ENCODE results near the gene HSBP1. TPM values are rescaled to one million over a fixed set of nuclear protein-coding genes. Genes with fewer than 3 reads are reported as not detected.

The HSBP1 gene
- total and polyA plus RNA-seq, 2 of the 13 experiments (the other 11 are each of a cell fraction or from before 2014, with no cell fraction given): 249 to 292 TPM

- Histone ChIP-seq H3K9ac (ENCODE audit: insufficient read depth, low read depth, low read length) (no peak overlapping the region), H3K9me3 (ENCODE audit: low read length) (no peaks in the 10 kb centered on the region), H3K79me2 (ENCODE audit: insufficient read depth, low read length) (no peaks in the 10 kb centered on the region), H3K27ac (ENCODE audit: extremely low read length, insufficient read depth, low read length) (no peak overlapping the region), H3K36me3 (replicated peaks in 1 of 2; ENCODE audit: control insufficient read depth in 1 of 2, insufficient read depth in 2 of 2, low read length in 2 of 2) (no peaks in the 10 kb centered on the region), H2AFZ (ENCODE audit: low read length) (no peak overlapping the region), H3K27me3 (ENCODE audit: control insufficient read depth in 1 of 2, insufficient read depth in 2 of 2, low read length in 2 of 2) (peaks cover 6 to 48% of the 10 kb centered on the region in 2 experiments; a peak in 4 of 5 replicates), H3K4me2 (ENCODE audit: low read depth, low read length) (no peak overlapping the region), H4K20me1 (ENCODE audit: insufficient read depth, low read length) (no peaks in the 10 kb centered on the region; the same call in 1 of the 2 replicates), H3K4me3 (replicated peaks in 1 of 3; ENCODE audit: insufficient read depth in 1 of 3, low read depth in 2 of 3, low read length in 3 of 3) (no peak overlapping the region), H3K4me1 (ENCODE audit: insufficient read depth, low read length) (peaks cover 18% of the 10 kb centered on the region)
- intact Hi-C loops (cut with micrococcal nuclease; ENCODE audit: unreplicated experiment) (no loop called here), in situ Hi-C loops (cut with HindIII; ENCODE audit: extremely low pct_ligation_motif_present, low pct_unique_long_range_greater_than_20kb) (no loop called here)
- 23% methylated on average over 5 of the region's 5 CpGs for WGBS (ENCODE audit: low lambda C conversion rate)
- no peak for DNase-seq (ENCODE audit: low spot score)
- FAIRE-seq: no peak
- CTCF ChIA-PET (ENCODE audit: low intra/inter-chr PET ratio, low total read pairs): no interaction called here
- no TSS peak for BruUV-seq (replicated peaks)
- no peak for ATAC-seq
- POLR2A ChIA-PET: no interaction called here
- no peak for TF ChIP-seq HNRNPUL1 (IDR thresholded peaks at IDR 0.05; ENCODE audit: low read depth, low read length)
- TF ChIP-seq ADNP (CRISPR knock-in tag; IDR thresholded peaks at IDR 0.05): no peak
- TF ChIP-seq RFX3 (CRISPR knock-in tag; IDR thresholded peaks at IDR 0.05): no peak
- TF ChIP-seq KDM4B (CRISPR knock-in tag; IDR thresholded peaks at IDR 0.05): no peak
- TF ChIP-seq LCORL (IDR thresholded peaks at IDR 0.05): no peak
- no peak for TF ChIP-seq LCORL (CRISPR knock-in tag; IDR thresholded peaks at IDR 0.05)
- no peak for TF ChIP-seq NR1H2 (CRISPR knock-in tag; IDR thresholded peaks at IDR 0.05; ENCODE audit: borderline replicate concordance, low read depth)
- TF ChIP-seq, protein P1, sequence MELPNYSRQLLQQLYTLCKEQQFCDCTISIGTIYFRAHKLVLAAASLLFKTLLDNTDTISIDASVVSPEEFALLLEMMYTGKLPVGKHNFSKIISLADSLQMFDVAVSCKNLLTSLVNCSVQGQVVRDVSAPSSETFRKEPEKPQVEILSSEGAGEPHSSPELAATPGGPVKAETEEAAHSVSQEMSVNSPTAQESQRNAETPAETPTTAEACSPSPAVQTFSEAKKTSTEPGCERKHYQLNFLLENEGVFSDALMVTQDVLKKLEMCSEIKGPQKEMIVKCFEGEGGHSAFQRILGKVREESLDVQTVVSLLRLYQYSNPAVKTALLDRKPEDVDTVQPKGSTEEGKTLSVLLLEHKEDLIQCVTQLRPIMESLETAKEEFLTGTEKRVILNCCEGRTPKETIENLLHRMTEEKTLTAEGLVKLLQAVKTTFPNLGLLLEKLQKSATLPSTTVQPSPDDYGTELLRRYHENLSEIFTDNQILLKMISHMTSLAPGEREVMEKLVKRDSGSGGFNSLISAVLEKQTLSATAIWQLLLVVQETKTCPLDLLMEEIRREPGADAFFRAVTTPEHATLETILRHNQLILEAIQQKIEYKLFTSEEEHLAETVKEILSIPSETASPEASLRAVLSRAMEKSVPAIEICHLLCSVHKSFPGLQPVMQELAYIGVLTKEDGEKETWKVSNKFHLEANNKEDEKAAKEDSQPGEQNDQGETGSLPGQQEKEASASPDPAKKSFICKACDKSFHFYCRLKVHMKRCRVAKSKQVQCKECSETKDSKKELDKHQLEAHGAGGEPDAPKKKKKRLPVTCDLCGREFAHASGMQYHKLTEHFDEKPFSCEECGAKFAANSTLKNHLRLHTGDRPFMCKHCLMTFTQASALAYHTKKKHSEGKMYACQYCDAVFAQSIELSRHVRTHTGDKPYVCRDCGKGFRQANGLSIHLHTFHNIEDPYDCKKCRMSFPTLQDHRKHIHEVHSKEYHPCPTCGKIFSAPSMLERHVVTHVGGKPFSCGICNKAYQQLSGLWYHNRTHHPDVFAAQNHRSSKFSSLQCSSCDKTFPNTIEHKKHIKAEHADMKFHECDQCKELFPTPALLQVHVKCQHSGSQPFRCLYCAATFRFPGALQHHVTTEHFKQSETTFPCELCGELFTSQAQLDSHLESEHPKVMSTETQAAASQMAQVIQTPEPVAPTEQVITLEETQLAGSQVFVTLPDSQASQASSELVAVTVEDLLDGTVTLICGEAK (IDR thresholded peaks at IDR 0.05): no peak
- TF ChIP-seq, protein P1 (CRISPR knock-in tag; IDR thresholded peaks at IDR 0.05): no peak
- TF ChIP-seq HOXA3 (CRISPR knock-in tag; IDR thresholded peaks at IDR 0.05): no peak
Observed at GRCh38 chr16:83818276-83818675, 10.5 kb downstream of the HSBP1 start.
